Mesothelial cell of epicardium (in vitro differentiated cells): Measurements from ENCODE around the gene ITGB8. TPM values are rescaled to one million over a fixed set of nuclear protein-coding genes. Genes with fewer than 3 reads are reported as not detected.

Experiments
- DNase-seq, 2 experiments: peaks; one replicate each; pipeline ENCODE4 v3.0.0; 2021; ENCODE audit warnings: low spot score in 2 of 2; ENCODE audit not compliant: unreplicated experiment in 2 of 2
- H3K27ac Mint-ChIP-seq: 2 replicates; pipeline ENCODE4 v1.8.0; 2021; ENCODE audit warnings: mixed read lengths
- H3K27me3 Mint-ChIP-seq: 2 replicates; pipeline ENCODE4 v1.8.0; 2021; ENCODE audit warnings: low read depth, mixed read lengths
- H3K36me3 Mint-ChIP-seq: 2 replicates; pipeline ENCODE4 v1.8.0; 2021; ENCODE audit warnings: mixed read lengths
- H3K4me1 Mint-ChIP-seq: 2 replicates; pipeline ENCODE4 v1.8.0; 2021; ENCODE audit warnings: mixed read lengths
- H3K4me3 Mint-ChIP-seq: 2 replicates; pipeline ENCODE4 v1.8.0; 2021; ENCODE audit warnings: mild to moderate bottlenecking, moderate library complexity, mixed read lengths
- H3K9me3 Mint-ChIP-seq: 2 replicates; pipeline ENCODE4 v1.8.0; 2021; ENCODE audit warnings: mixed read lengths
- total RNA-seq: library from RNA; stranded (reverse); gene quantifications from 3 replicates; pipeline ENCODE4 v1.2.1, GENCODE V29; 2021
- TF ChIP-seq, protein P1 (sequence below): fragments of 200-600 bp; sonication (generic); IDR thresholded peaks from one replicate; pipeline ENCODE4 v1.5.0; 2021; ENCODE audit warnings: antibody characterized with exemption; ENCODE audit not compliant: unreplicated experiment

The ITGB8 gene
- total RNA-seq, 1 donor from 2014 or later, result 15.6 TPM

DNA sequence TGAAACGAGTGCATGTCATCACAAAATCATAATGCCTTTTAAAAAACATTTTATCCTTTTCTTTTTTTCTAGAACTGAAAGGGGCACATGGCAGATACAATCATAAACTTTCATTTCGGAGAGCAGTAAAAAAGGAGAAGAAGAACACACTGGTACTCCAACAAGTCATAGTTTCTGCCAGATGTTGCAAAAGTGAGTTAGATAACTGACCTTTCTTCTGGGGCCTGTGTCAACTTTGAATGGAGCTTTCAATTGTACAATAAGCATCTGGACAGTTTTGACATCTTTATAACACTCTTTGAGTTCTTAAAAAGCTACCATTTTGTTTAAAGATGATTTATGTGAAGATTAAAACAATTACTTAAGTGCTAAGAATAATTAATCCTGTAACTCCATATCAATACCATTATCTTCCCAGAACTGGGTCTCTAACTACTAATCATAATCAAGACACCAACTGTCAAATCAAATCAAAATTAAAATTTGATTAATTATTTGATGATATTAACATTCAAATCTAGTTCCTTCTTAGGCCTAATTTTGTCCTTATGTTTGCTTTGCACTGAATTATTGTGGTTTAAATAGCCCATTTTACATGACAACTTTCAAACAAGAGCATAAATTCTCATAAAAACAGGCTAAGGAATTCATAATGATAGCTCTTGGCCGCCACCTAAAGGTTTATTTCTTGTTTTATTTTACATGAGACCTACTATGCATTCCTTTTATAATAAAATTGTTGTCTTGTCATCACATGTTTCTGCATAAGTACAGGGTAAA lies 19.5 kb upstream of the ITGB8 start:
- Mint-ChIP-seq H3K27me3 (no peaks in the 10 kb centered on the region), H3K4me1 (peaks cover 20% of the 10 kb centered on the region), H3K27ac (no peak overlapping the region), H3K9me3 (no peaks in the 10 kb centered on the region), H3K36me3 (no peaks in the 10 kb centered on the region), H3K4me3 (no peak overlapping the region)
- no peak for DNase-seq
- TF ChIP-seq, protein P1, sequence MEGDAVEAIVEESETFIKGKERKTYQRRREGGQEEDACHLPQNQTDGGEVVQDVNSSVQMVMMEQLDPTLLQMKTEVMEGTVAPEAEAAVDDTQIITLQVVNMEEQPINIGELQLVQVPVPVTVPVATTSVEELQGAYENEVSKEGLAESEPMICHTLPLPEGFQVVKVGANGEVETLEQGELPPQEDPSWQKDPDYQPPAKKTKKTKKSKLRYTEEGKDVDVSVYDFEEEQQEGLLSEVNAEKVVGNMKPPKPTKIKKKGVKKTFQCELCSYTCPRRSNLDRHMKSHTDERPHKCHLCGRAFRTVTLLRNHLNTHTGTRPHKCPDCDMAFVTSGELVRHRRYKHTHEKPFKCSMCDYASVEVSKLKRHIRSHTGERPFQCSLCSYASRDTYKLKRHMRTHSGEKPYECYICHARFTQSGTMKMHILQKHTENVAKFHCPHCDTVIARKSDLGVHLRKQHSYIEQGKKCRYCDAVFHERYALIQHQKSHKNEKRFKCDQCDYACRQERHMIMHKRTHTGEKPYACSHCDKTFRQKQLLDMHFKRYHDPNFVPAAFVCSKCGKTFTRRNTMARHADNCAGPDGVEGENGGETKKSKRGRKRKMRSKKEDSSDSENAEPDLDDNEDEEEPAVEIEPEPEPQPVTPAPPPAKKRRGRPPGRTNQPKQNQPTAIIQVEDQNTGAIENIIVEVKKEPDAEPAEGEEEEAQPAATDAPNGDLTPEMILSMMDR, result peak; percentile 59

GRCh38 chr7:20311743-20312042 lies 19.0 kb upstream of the ITGB8 start:
- DNase-seq, result no peak
- TF ChIP-seq, protein P1, result no peak
- Mint-ChIP-seq H3K27me3 (no peaks in the 10 kb centered on the region), H3K36me3 (no peaks in the 10 kb centered on the region), H3K4me1 (peaks cover 15% of the 10 kb centered on the region), H3K9me3 (no peaks in the 10 kb centered on the region), H3K4me3 (no peak overlapping the region), H3K27ac (no peak overlapping the region)

DNA sequence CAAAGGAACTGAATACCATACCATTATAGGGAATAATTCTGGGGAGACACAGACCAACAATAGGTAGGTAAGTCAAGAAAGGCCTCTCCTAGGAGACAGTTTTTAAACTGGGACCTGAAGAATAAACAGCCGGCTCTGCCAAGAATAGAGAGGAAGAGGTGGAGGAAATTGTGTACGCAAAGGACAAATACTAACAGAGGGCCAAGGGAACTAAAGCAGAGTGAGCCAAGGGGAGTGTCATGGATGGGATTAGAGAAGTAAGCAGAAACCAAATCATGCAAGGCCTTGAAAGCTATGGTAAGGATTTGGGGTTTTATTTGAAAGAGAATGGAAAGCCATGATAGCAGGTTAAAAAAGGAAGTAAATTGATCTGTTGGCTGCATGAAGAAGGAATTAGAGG lies 18.1 kb upstream of the ITGB8 start:
- peaks cover 9% of the 10 kb centered on the region for H3K4me1 Mint-ChIP-seq
- TF ChIP-seq, protein P1, result no peak
- DNase-seq, result no peak
- H3K9me3 Mint-ChIP-seq, result no peaks in the 10 kb centered on the region
- no peaks in the 10 kb centered on the region for H3K27me3 Mint-ChIP-seq
- no peak overlapping the region for H3K27ac Mint-ChIP-seq
- H3K36me3 Mint-ChIP-seq, result no peaks in the 10 kb centered on the region
- no peak overlapping the region for H3K4me3 Mint-ChIP-seq

DNA sequence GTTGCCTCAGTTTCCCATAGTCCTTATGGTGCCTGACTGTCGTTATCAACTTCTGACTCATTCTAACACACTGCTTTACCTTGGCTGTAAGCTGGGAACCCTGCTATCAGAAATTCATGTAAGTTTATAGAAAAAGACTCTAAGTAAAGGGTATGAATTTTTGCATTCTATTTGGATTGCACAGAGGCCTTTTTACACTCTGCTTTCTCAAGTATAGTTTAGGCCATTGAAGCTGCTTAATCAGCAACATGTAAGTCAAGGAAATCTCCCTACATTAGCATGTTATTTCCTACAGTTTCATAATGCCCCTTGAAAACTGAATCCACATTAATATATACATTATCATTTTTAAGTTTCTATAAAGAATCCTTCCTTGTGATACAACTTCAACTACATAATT lies 17.1 kb upstream of the ITGB8 start:
- Mint-ChIP-seq H3K36me3 (no peaks in the 10 kb centered on the region), H3K4me3 (no peak overlapping the region), H3K27me3 (no peaks in the 10 kb centered on the region), H3K27ac (no peak overlapping the region), H3K4me1 (peaks cover 5% of the 10 kb centered on the region), H3K9me3 (no peaks in the 10 kb centered on the region)
- TF ChIP-seq, protein P1, result no peak
- DNase-seq, result no peak

DNA sequence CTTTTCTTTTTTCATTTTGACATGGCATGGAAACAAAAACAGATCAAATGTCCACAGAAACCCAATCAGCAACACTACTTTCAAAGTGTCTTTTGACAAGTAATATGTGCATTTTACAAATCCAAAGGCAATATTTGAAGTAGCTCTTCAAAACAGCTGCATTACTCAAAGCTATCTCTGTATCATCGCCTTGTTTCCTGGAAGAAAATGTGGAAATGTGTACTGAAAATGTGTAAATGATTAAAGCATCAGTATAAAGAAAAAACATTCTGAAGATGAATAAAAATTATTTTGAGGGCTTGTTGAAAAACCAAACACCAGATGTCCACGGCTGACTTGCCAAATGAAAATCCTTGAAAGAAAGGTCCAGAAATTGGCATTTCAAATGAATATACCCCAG lies 16.5 kb upstream of the ITGB8 start:
- Mint-ChIP-seq H3K9me3 (no peaks in the 10 kb centered on the region), H3K27me3 (no peaks in the 10 kb centered on the region), H3K27ac (no peak overlapping the region), H3K4me1 (peaks cover 7% of the 10 kb centered on the region), H3K4me3 (no peak overlapping the region), H3K36me3 (no peaks in the 10 kb centered on the region)
- TF ChIP-seq, protein P1, result no peak
- no peak for DNase-seq

- Mint-ChIP-seq H3K27me3 (no peaks in the 10 kb centered on the region), H3K9me3 (no peaks in the 10 kb centered on the region), H3K4me3 (no peak overlapping the region), H3K27ac (no peak overlapping the region), H3K4me1 (peaks cover 15% of the 10 kb centered on the region), H3K36me3 (no peaks in the 10 kb centered on the region)
- TF ChIP-seq, protein P1, result no peak
- DNase-seq, result no peak
Observed at GRCh38 chr7:20316706-20317105, 14.0 kb upstream of the ITGB8 start.
